ENCODE results near the gene DDX43.

Gene DDX43

Small RNAs within 50 kb of the gene (small RNA-seq; reads per million reads assigned to genes)
- gene RNU6-975P (0 reads per million in 2 experiments), gene RPL39P3 (0.05 to 1.4 reads per million in 2 experiments)
